Stomach smooth muscle (tissue), 2 donors: Measurements from ENCODE around the gene CDH4.

ENCODE experiments used
- H3K27ac ChIP-seq: one replicate; pipeline ENCODE4 v1.7.0; 2013; ENCODE audit warnings: mild to moderate bottlenecking, low read length, inconsistent platforms
- H3K27me3 ChIP-seq, 2 donors: one replicate each; pipeline ENCODE4 v1.7.0; 2013; ENCODE audit warnings: low read length in 2 of 2; ENCODE audit not compliant: insufficient read depth in 2 of 2, control insufficient read depth in 1 of 2
- H3K36me3 ChIP-seq, 2 donors: one replicate each; pipeline ENCODE4 v1.7.0; 2013; ENCODE audit warnings: low read length in 2 of 2; ENCODE audit not compliant: control insufficient read depth in 2 of 2, insufficient read depth in 2 of 2
- H3K4me1 ChIP-seq: one replicate; pipeline ENCODE4 v1.7.0; 2013; ENCODE audit warnings: low read length; ENCODE audit not compliant: control insufficient read depth, insufficient read depth
- H3K4me3 ChIP-seq, 2 donors: one replicate each; pipeline ENCODE4 v1.7.0; 2013; ENCODE audit warnings: low read length in 2 of 2
- H3K9ac ChIP-seq, 2 donors: one replicate each; pipeline ENCODE4 v1.7.0; 2013; ENCODE audit warnings: low read length in 2 of 2, mild to moderate bottlenecking in 1 of 2
- H3K9me3 ChIP-seq, 2 donors: one replicate each; pipeline ENCODE4 v1.7.0; 2013; ENCODE audit warnings: low read length in 2 of 2; ENCODE audit not compliant: control insufficient read depth in 2 of 2
- donor health status: healthy.
- donor health status: Pancreatic carcinoma.

CDH4 gene

GRCh38 chr20:61735503-61735785 lies 483.4 kb downstream of the CDH4 start:
- Histone ChIP-seq H3K9me3 (no peaks in the 10 kb centered on the region), H3K27me3 (peaks cover 6 to 24% of the 10 kb centered on the region in 2 donors), H3K4me1 (no peaks in the 10 kb centered on the region), H3K36me3 (no peaks in the 10 kb centered on the region), H3K4me3 (no peak overlapping the region), H3K9ac (no peak overlapping the region), H3K27ac (no peak overlapping the region)

GRCh38 chr20:61736001-61736635 lies 484.1 kb downstream of the CDH4 start:
- H3K36me3 ChIP-seq = no peaks in the 10 kb centered on the region
- peaks cover 6 to 21% of the 10 kb centered on the region in 2 donors for H3K27me3 ChIP-seq
- H3K9me3 ChIP-seq = no peaks in the 10 kb centered on the region
- H3K9ac ChIP-seq = no peak overlapping the region
- H3K4me1 ChIP-seq = no peaks in the 10 kb centered on the region
- H3K4me3 ChIP-seq = no peak overlapping the region
- no peak overlapping the region for H3K27ac ChIP-seq

GRCh38 chr20:61736751-61737310 lies 484.8 kb downstream of the CDH4 start:
- no peaks in the 10 kb centered on the region for H3K36me3 ChIP-seq
- no peaks in the 10 kb centered on the region for H3K9me3 ChIP-seq
- no peak overlapping the region for H3K9ac ChIP-seq
- H3K4me3 ChIP-seq = no peak overlapping the region
- peaks cover 6 to 21% of the 10 kb centered on the region in 2 donors for H3K27me3 ChIP-seq
- no peak overlapping the region for H3K27ac ChIP-seq
- H3K4me1 ChIP-seq = no peaks in the 10 kb centered on the region

- Histone ChIP-seq H3K9me3 (no peaks in the 10 kb centered on the region), H3K9ac (no peak overlapping the region), H3K4me3 (no peak overlapping the region), H3K36me3 (no peaks in the 10 kb centered on the region), H3K27ac (no peak overlapping the region), H3K27me3 (peaks cover 6 to 19% of the 10 kb centered on the region in 2 donors), H3K4me1 (no peaks in the 10 kb centered on the region)
Measured at GRCh38 chr20:61737346-61737745, 485.3 kb downstream of the CDH4 start.

- Histone ChIP-seq H3K9ac (no peak overlapping the region), H3K36me3 (no peaks in the 10 kb centered on the region), H3K4me3 (no peak overlapping the region), H3K9me3 (no peaks in the 10 kb centered on the region), H3K27me3 (peaks cover 6 to 22% of the 10 kb centered on the region in 2 donors), H3K27ac (no peak overlapping the region), H3K4me1 (no peaks in the 10 kb centered on the region)
Measured at GRCh38 chr20:61737812-61738443, 485.9 kb downstream of the CDH4 start.

GRCh38 chr20:61738601-61739069 lies 486.6 kb downstream of the CDH4 start:
- no peak overlapping the region for H3K27ac ChIP-seq
- no peak overlapping the region for H3K4me3 ChIP-seq
- no peaks in the 10 kb centered on the region for H3K4me1 ChIP-seq
- H3K9ac ChIP-seq = no peak overlapping the region
- no peaks in the 10 kb centered on the region for H3K36me3 ChIP-seq
- H3K27me3 ChIP-seq = peaks cover 6 to 19% of the 10 kb centered on the region in 2 donors
- no peaks in the 10 kb centered on the region for H3K9me3 ChIP-seq

- no peaks in the 10 kb centered on the region for H3K4me1 ChIP-seq
- H3K4me3 ChIP-seq = no peak overlapping the region
- peaks cover 6 to 18% of the 10 kb centered on the region in 2 donors for H3K27me3 ChIP-seq
- H3K36me3 ChIP-seq = no peaks in the 10 kb centered on the region
- no peaks in the 10 kb centered on the region for H3K9me3 ChIP-seq
- no peak overlapping the region for H3K9ac ChIP-seq
- H3K27ac ChIP-seq = no peak overlapping the region
Measured at GRCh38 chr20:61739086-61739831, 487.2 kb downstream of the CDH4 start.

- H3K4me1 ChIP-seq = no peaks in the 10 kb centered on the region
- no peak overlapping the region for H3K27ac ChIP-seq
- peaks cover 6 to 18% of the 10 kb centered on the region in 2 donors for H3K27me3 ChIP-seq
- no peak overlapping the region for H3K4me3 ChIP-seq
- H3K9me3 ChIP-seq = no peaks in the 10 kb centered on the region
- H3K9ac ChIP-seq = no peak overlapping the region
- no peaks in the 10 kb centered on the region for H3K36me3 ChIP-seq
Measured at GRCh38 chr20:61739832-61740118, 487.7 kb downstream of the CDH4 start.

GRCh38 chr20:61742097-61742825 lies 490.2 kb downstream of the CDH4 start:
- H3K27ac ChIP-seq = no peak overlapping the region
- H3K27me3 ChIP-seq = peaks cover 0 to 18% of the 10 kb centered on the region in 2 donors
- H3K9ac ChIP-seq = no peak overlapping the region
- no peak overlapping the region for H3K4me3 ChIP-seq
- H3K9me3 ChIP-seq = no peaks in the 10 kb centered on the region
- no peaks in the 10 kb centered on the region for H3K4me1 ChIP-seq
- H3K36me3 ChIP-seq = no peaks in the 10 kb centered on the region

GRCh38 chr20:61743606-61744005 lies 491.5 kb downstream of the CDH4 start:
- no peak overlapping the region for H3K9ac ChIP-seq
- no peaks in the 10 kb centered on the region for H3K9me3 ChIP-seq
- no peak overlapping the region for H3K27ac ChIP-seq
- peaks cover 0 to 11% of the 10 kb centered on the region in 2 donors for H3K27me3 ChIP-seq
- H3K4me1 ChIP-seq = no peaks in the 10 kb centered on the region
- no peaks in the 10 kb centered on the region for H3K36me3 ChIP-seq
- H3K4me3 ChIP-seq = no peak overlapping the region
